ENCODE results near the gene SMC5. TPM values are rescaled to one million over a fixed set of nuclear protein-coding genes. Genes with fewer than 3 reads are reported as not detected.

SMC5 gene
- total RNA-seq, 1 donor from 2014 or later, result 14.6 TPM

Small RNA genes within 50 kb of the gene (small RNA-seq; reads per million reads assigned to genes)
- not detected for gene RF00019

Other genes starting within 250 kb of the SMC5 start
- 11.0 TPM for gene MAMDC2, start 215.1 kb upstream of the SMC5 start, total RNA-seq
- 2.6 TPM for gene KLF9, start 155.7 kb downstream of the SMC5 start, total RNA-seq

Measured in skeletal muscle tissue (tissue), 2 donors.